NCI-H146 treated with DMSO at 0.1 percent for 48 hours (cell line): Measurements from ENCODE around the gene ANGPTL7.

Experiments
- DNase-seq: peaks from one replicate; lab custom pipeline; 2025; ENCODE audit not compliant: unreplicated experiment; lab: John Stamatoyannopoulos, UW

ANGPTL7 gene

DNA sequence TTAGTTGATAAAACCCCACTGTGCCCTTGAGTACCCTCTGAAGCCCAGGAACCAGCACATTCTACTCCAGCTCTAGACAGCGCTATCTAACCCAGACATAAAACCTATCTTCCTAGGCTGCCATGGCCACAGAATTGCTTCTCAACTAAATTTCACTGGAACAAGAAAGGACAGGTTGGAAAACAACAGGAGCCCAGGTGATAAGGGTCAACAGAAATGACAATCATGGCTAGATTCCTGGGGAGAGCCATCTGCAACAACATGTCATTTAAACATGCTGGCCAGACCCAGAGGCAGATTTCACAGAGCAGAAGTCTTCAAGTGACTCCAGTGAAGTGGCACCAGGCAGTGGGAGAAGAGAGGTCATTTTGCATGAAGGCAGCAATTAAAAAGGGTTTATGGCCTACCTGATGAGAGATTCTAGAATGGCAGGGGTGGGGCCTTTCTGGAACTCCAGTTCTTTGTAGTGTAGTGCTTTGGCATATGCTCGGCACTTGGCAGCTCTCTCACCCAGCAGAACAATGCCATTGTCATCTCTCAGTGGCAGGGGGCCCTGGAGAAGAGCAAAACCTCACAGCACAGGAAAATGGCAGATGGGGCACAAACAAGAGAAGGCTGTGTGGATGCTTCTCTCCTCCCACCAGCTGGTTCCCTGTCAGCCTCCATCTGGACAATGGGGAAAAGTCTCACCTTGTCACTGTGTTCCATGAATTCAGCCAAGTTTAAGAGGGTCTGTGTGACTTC, 9.9 kb downstream of the ANGPTL7 start:
- peak; percentile 84 for DNase-seq

DNA sequence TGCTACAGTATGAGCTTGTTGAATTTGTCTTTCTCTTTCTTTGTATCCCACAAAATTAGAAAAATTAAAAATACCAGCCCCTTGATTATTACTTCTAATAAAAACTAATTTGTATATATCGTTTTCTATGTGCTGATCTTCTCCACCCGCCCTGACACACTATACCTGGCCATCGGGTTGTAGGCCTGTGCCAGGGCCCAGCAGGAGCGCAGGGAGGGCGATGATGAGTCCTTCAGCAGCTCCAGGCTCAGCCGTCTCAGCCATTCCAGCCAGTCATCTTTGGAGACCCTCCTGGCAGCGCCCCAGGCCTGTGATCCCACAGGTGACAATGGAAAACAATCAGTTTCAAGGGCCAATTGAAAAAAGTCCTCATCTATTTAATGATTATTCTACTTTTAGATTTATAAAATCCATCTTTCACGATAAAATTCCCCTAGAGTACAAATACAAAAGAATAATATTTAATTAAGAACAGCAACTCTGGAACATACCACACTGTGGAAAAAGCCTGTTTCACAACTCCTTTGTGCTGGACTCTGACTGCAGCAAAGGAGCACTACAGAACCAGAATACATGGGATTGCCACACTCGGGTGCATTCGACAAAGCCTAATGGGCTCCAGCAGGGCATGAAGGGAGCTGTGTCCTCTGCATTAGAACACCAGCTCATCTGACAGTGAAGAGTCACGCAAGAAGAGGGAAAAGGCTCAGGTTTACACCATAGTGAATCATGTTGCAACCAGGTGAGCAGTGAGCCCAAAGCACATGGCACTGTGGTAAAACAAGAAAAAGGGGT, 15.4 kb downstream of the ANGPTL7 start:
- DNase-seq = no peak

DNA sequence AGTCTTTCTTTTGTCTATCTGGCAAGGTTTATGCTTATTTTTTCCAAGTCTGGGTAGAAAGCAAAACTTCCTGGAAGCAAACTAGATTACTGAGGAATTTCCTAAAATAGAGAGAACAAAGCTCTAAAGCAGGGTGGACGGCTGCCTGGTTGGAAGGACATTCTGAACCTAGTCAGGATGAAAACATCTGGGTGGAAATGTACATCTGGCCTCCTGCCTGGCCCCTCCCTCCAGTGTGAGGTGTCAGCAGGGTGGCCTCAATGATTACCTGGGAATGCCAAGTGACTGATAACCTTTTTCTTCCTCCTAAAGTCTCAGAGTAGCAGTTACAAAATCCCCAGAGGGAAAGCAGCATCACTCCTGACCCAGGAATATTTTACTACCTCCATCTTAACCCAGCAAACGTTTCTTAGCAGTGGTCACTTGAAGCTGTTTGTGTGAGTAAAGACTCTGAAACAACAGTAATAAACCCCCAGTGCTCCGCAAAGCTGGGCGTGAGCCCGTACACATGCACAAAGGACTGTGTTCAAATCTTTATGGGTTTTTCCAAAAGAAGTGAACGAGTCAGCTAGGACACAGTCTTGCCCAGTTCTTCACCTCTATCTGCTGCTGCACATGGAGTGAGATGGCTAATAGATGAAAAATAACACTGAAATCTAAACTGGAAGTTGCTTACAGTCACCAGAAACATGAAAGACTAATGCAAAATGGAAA, 18.9 kb downstream of the ANGPTL7 start:
- no peak for DNase-seq

DNA sequence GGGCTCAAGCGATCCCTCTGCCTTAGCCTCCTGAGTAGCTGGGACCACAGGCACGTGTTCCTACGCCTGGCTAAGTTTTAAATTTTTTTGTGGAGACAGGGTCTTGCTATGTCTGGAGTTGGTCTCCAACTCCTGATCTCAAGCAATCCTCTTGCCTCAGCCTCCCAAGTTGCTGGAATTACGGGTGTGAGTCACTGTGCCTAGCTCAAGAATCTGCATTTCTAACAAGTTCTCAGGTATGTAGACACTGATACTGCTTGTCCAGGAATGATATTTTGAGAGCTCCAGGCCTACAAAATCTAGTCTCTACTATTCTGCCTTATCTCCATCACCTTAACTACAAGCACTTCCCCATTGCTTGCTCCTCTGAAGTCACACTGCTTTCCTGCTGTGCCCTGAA, 22.3 kb downstream of the ANGPTL7 start:
- DNase-seq = no peak

DNA sequence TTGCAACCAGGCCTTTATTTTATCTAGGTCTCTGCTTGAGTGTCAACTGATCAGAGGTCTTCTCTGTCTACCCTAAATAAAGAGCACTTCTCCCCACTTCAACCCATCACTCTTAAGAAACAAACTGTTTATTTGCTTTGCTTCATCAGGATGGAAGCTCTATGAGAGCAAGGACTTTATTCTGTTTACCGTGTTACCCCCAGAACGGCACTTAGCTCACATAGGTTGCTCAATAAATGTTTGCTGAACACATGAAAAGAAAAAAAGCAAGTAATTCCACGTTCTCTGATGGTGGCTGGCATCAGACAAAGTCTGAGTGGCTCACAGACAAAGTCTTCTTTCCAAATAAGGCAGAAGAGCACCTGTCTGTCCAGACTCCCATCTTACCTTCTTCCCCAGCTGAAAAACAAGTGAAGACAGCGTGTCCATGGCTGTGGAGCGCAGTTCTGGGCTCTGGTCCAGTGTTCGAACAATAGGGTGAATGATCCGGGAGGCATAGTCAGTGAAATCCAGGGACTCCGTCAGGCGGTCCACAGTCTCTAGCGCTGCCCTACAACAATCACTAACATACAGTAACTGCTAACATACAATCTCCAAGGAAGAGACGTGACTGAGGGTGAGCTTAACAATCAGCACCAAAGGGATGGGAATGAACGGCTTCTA, 22.9 kb downstream of the ANGPTL7 start:
- DNase-seq = no peak

DNA sequence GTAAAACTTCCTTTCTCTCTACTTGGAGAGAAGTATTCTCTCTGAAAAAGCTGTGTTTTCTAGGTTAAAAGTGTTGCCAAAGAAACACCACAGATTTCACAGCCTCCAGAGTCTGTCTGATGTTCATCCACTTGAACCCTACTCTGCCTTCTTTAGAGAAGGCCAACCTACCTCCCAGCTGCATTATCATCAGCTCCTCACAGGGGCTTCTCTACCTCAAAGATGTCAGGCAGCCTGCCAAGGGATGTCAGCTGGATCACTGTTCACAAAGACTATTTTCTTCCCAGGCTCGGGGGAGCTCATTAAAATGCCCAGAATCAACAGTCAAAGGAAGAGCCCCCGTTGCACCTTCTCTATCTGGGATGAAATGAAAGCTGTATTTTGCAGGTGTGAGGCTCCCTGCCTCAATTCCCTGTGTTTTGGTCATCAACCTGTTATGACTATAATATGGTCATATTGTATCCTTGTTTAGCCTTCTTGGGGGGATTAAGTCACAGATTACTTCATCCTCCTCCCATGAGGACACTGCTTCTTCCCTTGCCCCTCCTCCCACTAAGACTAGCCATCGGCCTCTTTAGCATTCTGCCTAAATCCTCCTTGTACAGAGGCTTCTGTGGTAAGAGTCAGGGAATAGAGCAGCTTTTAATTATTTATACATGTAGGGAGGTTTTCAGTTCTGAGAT, 25.7 kb downstream of the ANGPTL7 start:
- DNase-seq = no peak

DNA sequence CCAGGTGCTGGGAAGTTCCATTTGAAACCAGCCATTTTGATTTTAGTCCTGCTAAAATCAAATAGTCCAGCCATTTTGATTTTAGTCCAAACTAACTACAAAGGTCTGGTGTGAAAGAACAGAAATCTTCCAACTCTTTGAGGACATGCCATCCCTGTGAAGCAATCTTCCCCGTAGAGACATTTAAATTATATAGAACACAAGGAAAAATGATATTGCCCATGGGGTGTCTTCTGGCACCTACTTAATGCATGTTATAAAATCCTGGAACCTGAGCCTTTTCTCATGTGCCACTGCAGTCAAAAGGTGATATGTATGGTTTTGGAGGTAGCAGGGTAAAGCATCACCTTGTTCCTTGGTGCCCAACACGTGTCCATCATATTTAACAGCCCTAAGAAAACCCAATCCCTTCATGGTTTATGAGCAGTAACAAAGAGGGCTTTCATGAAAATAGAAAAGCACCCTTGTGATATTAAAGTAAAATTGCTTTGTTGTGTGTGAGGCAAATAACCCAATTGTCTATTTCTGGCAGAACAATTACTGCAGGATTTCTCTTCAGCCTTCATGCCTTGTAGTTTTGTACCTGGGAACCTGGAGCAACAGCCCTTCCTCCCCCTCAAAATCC, 26.3 kb downstream of the ANGPTL7 start:
- DNase-seq = no peak

DNA sequence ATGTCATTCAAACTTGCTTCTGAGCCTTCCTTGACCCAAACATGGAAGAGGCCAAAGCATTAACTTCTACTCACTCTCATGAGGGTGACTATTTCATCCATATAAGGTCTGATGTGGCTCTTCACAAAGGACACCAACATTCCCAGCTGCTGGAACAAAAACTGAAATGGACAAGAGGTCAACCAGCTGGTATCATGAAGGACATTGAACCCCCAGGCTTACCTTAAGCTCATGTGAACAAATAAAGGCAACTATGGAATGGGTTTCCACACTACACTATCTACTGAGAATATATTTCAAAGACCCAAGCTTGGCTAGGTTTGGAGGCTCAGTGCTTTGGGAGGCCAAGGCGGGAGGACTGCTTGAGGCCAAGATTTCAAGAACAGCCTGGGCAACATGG, 26.9 kb downstream of the ANGPTL7 start:
- no peak for DNase-seq

DNA sequence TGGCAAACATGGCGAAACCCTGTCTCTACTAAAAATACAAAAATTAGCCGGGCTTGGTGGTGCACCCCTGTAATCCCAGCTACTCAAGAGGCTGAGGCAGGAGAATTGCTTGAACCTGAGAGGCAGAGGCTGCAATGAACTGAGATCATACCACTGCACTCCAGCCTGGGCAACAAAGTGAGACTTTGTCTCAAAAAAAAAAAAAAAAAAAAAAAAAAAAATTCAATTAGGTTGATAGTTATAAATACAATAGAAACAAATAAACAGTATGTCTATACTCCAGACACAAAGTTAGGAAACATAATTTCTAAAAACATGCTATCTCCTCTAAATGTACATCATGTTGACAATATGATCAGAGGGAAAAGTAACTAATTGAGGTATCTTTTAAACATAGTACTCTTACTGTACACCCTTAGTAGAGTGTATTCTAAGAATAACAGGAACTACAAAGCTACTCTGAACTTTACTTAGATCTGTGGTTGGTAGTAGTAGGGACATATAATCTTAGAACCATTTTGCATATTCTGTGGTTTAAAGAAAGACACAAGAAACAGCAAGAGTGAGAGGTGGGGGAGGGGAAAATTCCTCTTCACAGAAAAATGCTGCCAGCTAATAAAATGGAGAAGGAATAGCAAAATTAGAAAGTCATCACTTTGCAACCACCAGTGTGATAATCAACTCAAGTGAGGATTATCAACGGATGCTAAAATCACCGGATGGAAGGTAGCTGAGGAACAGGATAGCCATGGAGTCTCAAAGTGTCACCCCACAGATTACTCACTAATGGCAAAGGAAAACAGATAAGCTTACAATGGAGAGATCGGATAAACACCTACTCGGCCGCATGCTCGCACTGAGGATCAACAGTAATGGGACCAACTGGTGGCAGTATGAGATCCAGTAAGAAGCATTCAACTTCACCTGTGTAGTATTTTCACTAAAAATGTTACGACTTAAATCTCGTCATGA, 38.2 kb downstream of the ANGPTL7 start:
- DNase-seq = no peak

DNA sequence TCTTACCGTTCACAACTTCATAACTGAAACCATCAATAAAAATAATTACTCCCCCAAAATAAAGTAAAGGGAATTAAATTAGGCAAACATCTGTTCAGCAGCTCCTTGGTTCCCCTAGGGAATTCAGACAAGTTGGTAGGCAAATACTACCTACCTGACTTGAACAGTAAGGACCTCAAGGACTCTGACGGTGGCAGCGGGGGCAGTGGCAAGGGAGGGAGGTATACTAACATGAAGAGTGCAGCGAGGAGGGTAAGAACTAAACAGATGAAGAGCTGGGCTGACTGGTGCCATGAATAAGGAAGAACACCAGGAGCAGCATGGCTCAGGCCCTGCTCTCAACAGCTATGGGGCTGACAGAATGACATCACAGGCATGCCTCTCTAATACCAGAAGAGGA, 40.0 kb downstream of the ANGPTL7 start:
- no peak for DNase-seq

DNA sequence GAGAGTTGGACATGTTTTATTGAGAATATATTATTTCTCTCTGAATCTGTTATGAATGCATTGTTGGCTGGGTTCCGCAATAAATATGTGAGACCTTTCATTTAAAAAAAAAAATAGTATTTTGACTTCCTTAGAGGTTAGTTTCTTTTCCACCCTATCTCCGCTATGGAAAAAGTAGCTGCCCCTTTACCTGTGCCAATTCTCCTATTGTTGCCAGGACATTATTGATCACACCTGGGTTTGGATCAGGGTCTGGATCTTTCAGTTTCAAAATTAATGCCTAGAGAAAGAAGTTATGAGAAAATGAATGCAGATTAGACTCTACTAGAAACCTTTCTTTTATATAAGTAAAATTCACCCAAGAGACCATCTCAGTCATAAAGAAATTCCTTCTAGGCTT, 44.1 kb downstream of the ANGPTL7 start:
- no peak for DNase-seq

DNA sequence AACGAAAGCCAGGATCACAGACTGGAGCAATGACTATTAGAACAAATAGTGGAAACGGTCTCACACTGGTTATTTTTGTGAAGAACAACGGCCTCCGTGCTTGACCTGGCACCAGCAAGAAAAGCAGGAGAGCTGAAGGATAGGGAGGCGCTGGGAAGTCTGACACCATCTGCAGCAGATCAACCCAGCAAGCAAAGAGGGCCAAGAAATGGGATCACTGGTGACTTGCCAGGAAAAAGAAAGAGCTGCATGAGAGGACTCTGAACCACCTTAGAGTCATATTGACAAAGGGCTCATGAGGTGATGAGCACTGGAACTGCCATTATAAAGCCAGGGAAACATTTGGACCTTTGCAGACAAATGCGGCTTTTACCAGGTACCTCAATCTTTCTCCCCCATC, 48.2 kb downstream of the ANGPTL7 start:
- DNase-seq = no peak

DNA sequence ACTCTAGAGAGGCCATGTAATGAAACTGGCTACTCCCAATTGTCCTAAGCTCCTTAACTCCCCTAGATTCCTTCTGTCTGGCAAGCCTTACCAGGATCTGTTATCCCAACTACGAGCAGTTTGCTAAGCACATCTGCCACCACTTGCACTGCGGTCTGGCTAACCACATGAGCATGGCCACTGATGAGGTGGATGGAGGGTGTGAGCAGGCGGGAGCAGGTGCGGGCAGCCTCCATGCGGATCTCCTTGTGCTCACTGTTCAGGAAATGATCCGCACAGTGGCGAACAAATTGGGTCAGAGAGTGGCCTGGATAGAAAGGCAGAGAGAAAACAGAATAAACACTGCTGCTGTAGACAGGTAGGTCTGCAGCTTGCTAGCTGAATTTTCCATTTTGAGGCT, 49.2 kb downstream of the ANGPTL7 start:
- DNase-seq = no peak

DNA sequence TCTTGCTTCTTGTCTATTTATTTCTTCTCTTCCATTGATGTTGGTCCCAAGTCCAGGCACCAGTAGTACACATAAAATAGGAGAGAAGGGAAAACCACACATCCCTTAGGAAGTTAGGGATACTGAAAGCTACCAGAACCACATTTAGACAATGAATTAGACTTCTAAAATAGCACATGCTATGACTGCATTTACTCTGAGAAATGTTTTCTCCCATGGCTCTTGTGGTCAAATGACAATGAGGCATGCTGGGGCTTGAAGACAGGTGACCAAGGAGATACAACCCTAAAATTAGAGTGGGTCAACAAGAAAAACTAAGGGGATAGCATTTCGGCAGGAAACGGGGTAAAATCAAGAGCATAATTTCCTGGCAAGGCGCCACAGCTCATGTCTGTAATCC, 56.1 kb downstream of the ANGPTL7 start:
- no peak for DNase-seq
